HUES64 (cell line): Measurements from ENCODE around the gene SH3BP1.
"Not testable (repeated sequence)": the region's sequence is repeated elsewhere in the genome, so short reads cannot be mapped to it uniquely, and the experiment has no call there.

Experiments
- H3K27ac ChIP-seq: 2 replicates; pipeline ENCODE4 v1.7.0; 2013; ENCODE audit warnings: low read depth, low read length, inconsistent platforms
- H3K27me3 ChIP-seq: 2 replicates; pipeline ENCODE4 v1.6.1; 2013; ENCODE audit warnings: mild to moderate bottlenecking, low read length; ENCODE audit not compliant: insufficient read depth
- H3K36me3 ChIP-seq: 2 replicates; pipeline ENCODE4 v1.6.1; 2013; ENCODE audit warnings: mild to moderate bottlenecking, low read length; ENCODE audit not compliant: insufficient read depth
- H3K4me1 ChIP-seq: 2 replicates; pipeline ENCODE4 v1.6.1; 2013; ENCODE audit warnings: mild to moderate bottlenecking, low read length, moderate library complexity; ENCODE audit not compliant: insufficient read depth
- H3K4me3 ChIP-seq: 2 replicates; pipeline ENCODE4 v1.5.1; 2013; ENCODE audit warnings: mild to moderate bottlenecking, low read length, moderate library complexity
- H3K9ac ChIP-seq: 2 replicates; pipeline ENCODE4 v1.6.1; 2013; ENCODE audit warnings: mild to moderate bottlenecking, low read depth, low read length
- H3K9me3 ChIP-seq: 2 replicates; pipeline ENCODE4 v1.6.1; 2013; ENCODE audit warnings: low read depth, low read length; ENCODE audit not compliant: insufficient read depth
- WGBS: fragments of 150-250, 120-280 bp; methylation state at CpG from one replicate; pipeline ENCODE4 v1.1.7; 2013; ENCODE audit warnings: missing lambda C conversion rate; 5-methylcytosine and 5-hydroxymethylcytosine counted together

Gene SH3BP1

GRCh38 chr22:37654563-37655251 lies 15.2 kb downstream of the SH3BP1 start:
- Histone ChIP-seq H3K27ac (no peak overlapping the region), H3K4me3 (no peak overlapping the region)
- 92% methylated on average over 13 of the region's 14 CpGs for WGBS

GRCh38 chr22:37655252-37655563 lies 15.7 kb downstream of the SH3BP1 start:
- peaks cover 30% of the 10 kb centered on the region for H3K36me3 ChIP-seq
- H3K27ac ChIP-seq, result no peak overlapping the region
- no peaks in the 10 kb centered on the region; the same call in 1 of the 2 replicates for H3K4me1 ChIP-seq
- H3K27me3 ChIP-seq, result no peaks in the 10 kb centered on the region
- H3K9ac ChIP-seq, result no peak overlapping the region
- H3K9me3 ChIP-seq, result no peaks in the 10 kb centered on the region
- 97% methylated on average over 16 of the region's 17 CpGs for WGBS
- H3K4me3 ChIP-seq, result no peak overlapping the region

More at GRCh38 chr22:37654563-37655251, 15.2 kb downstream of the SH3BP1 start:
- Histone ChIP-seq H3K27me3 (no peaks in the 10 kb centered on the region), H3K4me1 (no peaks in the 10 kb centered on the region; the same call in 1 of the 2 replicates), H3K9me3 (no peaks in the 10 kb centered on the region), H3K9ac (no peak overlapping the region), H3K36me3 (peaks cover 35% of the 10 kb centered on the region)

- H3K27me3 ChIP-seq, H3K4me3 ChIP-seq, H3K4me1 ChIP-seq, H3K9me3 ChIP-seq, H3K27ac ChIP-seq, H3K9ac ChIP-seq: not testable (repeated sequence)
- H3K36me3 ChIP-seq, result peaks cover 16% of the 10 kb centered on the region
- 93% methylated on average over 4 of the region's 4 CpGs for WGBS
Observed at GRCh38 chr22:37656583-37656982, 17.1 kb downstream of the SH3BP1 start.

DNA sequence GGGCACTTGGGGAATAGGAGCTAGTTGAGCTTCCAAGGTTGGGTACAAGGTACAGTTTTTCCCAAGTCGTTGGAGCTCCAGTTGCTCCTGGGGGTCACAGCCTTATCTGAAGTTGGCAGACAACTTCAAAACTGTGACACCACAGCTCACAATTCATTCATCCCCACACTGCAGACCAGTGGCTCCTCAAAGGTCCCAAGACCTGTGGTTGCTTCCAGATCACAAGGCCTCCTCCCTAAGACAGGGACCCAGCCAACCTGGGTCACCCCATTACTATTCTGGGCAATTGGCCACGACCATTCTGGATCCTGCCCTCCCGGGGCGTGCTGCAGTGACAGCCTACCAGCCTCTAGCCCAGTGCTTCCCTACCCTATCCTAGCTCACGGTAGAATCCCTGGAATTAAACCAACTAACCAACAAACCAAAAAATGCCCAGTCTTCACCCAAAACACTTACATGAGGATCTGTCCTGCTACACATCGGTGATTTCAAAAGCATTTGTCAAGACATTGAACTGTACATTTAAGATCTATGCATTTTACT lies 18.2 kb downstream of the SH3BP1 start:
- WGBS, result 7% methylated on average over 6 of the region's 6 CpGs
- Histone ChIP-seq H3K4me3 (peak overlapping the region; percentile 59), H3K27me3 (no peaks in the 10 kb centered on the region), H3K36me3 (peaks cover 14% of the 10 kb centered on the region), H3K4me1 (peaks cover 4% of the 10 kb centered on the region; the same call in 1 of the 2 replicates), H3K27ac (no peak overlapping the region; the same call in 1 of the 2 replicates), H3K9ac (peak overlapping the region; percentile 27; the same call in 1 of the 2 replicates), H3K9me3 (no peaks in the 10 kb centered on the region)

DNA sequence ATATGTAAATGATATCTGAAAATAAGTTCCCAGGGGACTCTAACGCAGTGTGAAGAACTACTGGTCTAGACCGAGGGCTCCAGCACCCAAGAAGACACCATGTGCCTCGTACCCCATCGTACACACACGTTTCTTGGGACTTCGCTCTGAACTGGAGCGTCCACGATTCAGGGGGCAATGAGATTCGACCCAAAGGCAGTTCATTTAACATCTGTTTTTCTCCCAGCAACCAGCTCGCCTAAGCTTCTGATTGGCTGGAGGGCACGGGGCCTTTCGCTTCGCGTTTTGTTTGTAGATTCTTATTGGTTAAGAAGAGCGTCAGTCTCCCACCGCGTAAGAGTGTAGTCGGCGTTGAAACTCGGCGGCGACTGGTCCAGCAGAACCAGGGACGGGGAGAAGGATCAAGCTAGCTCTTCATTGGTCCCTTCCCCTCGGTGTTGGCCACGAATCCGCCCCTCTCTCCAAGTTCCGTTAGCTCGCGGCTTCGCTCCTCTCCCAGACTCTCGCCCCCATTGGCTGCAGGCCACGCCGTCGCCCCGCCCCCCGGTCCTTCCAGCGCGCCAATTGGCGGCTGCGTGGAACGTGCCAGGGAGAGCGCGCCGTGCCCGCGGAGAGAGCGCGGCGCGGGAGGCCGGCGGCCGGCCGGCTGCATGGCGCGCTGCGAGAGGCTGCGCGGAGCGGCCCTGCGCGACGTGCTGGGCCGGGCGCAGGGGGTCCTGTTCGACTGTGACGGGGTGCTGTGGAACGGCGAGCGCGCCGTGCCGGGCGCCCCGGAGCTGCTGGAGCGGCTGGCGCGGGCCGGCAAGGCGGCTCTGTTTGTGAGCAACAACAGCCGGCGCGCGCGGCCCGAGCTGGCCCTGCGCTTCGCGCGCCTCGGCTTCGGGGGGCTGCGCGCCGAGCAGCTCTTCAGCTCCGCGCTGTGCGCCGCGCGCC lies 18.9 kb downstream of the SH3BP1 start, which contains the start of gene PDXP:
PDXP (plus strand) TSS at position 591 of the 933 bp plus-strand sequence; CDS start at position 651, 60 bp downstream.
- H3K4me1 ChIP-seq, result peaks cover 4% of the 10 kb centered on the region; the same call in 1 of the 2 replicates
- peak within 1 kb of the TSS; percentile 59 for H3K4me3 ChIP-seq
- under 1% methylated on average over 101 of the region's 101 CpGs for WGBS
- no peaks in the 10 kb centered on the region for H3K27me3 ChIP-seq
- H3K9ac ChIP-seq, result peak within 1 kb of the TSS; percentile 76
- H3K36me3 ChIP-seq, result peaks cover 7% of the 10 kb centered on the region
- no peaks in the 10 kb centered on the region for H3K9me3 ChIP-seq
- peak within 1 kb of the TSS; percentile 50; the same call in 1 of the 2 replicates for H3K27ac ChIP-seq

DNA sequence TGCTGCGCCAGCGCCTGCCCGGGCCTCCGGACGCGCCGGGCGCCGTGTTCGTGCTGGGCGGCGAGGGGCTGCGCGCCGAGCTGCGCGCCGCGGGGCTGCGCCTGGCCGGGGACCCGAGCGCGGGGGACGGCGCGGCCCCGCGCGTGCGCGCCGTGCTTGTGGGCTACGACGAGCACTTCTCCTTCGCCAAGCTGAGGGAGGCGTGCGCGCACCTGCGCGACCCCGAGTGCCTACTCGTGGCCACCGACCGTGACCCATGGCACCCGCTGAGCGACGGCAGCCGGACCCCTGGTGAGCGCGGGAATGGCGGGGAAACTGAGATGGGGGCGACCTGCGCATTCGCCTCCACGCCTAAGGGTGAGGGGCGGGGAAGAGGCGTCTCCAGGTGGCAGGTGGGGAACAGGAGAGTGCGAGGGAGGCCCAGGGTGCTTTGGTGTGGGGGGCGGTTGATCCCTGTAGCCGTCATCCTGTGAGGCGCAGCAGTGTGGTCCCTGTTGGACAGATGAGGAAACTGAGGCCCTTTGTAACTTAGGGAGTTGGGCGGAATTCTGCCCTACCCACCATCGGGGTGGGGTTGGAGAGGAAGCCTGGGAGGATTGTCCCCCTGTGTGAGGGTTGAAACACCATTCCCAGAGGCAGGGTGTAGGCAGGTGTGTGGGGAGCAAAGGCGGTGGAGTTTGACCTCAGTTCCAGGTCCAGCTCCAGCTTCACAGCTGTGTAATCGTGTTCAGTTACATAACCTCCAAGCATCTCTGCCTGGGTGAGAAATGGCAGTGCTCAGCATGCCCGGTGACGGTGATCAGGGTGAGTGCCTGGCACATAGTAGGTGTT lies 19.8 kb downstream of the SH3BP1 start:
- WGBS, result 6% methylated on average over 68 of the region's 68 CpGs

DNA sequence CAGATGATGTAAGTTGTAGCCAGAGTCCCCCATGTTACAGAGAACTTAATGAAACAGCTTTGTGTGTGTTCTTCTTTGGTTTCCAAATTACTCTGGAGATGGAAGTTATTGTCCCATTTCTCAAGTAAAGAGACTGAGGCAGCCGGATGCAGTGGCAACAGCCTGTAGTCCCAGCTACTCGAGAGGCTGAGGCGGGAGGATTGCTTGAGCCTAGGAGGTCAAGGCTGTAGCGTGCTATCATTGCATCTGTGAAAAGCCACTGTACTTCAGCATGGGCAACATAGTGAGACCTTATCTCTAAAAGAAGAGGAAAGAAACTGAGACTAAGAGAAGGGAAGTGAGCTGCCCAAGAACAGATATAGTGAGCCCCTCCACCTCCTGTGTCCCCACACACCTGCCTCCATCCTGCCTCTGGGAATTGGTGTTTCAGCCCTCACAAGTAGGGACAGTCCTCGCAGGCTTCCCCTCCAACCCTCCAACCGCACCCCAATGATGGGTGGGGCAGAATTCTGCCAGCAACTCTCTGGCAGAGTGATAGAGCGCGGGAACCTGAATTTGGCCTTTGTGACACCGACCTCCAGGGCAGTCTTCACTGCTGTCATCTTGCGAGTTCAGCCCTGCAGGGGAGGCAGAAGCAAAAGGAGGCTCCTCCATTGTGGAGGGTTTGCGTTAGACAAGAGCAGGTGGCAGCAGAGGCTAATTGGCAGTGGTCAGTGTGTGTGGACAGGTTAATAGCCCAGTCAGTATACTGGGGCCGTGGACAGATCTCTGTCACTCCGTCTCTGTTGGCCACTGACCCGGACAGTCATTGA lies 20.6 kb downstream of the SH3BP1 start:
- H3K9me3 ChIP-seq, result no peaks in the 10 kb centered on the region
- H3K4me1 ChIP-seq, result peaks cover 4% of the 10 kb centered on the region; the same call in 1 of the 2 replicates
- H3K27me3 ChIP-seq, result no peaks in the 10 kb centered on the region
- H3K36me3 ChIP-seq, result peaks cover 6% of the 10 kb centered on the region
- H3K27ac ChIP-seq, result no peak overlapping the region
- H3K9ac ChIP-seq, result peak overlapping the region; percentile 76; the same call in 1 of the 2 replicates
- H3K4me3 ChIP-seq, result peak overlapping the region; percentile 59
- WGBS, result 85% methylated on average over 14 of the region's 14 CpGs

More for the DNA sequence above, 19.8 kb downstream of the SH3BP1 start:
- H3K36me3 ChIP-seq, result peaks cover 5% of the 10 kb centered on the region; the same call in 1 of the 2 replicates
- H3K9ac ChIP-seq, result peak overlapping the region; percentile 76
- H3K4me3 ChIP-seq, result peak overlapping the region; percentile 59
- no peak overlapping the region for H3K27ac ChIP-seq
- no peaks in the 10 kb centered on the region for H3K9me3 ChIP-seq
- no peaks in the 10 kb centered on the region for H3K27me3 ChIP-seq
- peaks cover 4% of the 10 kb centered on the region; the same call in 1 of the 2 replicates for H3K4me1 ChIP-seq

- Histone ChIP-seq H3K36me3 (peaks cover 12% of the 10 kb centered on the region), H3K27ac (no peak overlapping the region), H3K9ac (no peak overlapping the region), H3K27me3 (no peaks in the 10 kb centered on the region), H3K9me3 (no peaks in the 10 kb centered on the region), H3K4me3 (no peak overlapping the region), H3K4me1 (peaks cover 4% of the 10 kb centered on the region; the same call in 1 of the 2 replicates)
- 95% methylated on average over 2 of the region's 2 CpGs for WGBS
Observed at GRCh38 chr22:37660709-37661045, 21.2 kb downstream of the SH3BP1 start.

GRCh38 chr22:37661160-37661924 lies 21.9 kb downstream of the SH3BP1 start:
- no peaks in the 10 kb centered on the region for H3K27me3 ChIP-seq
- peaks cover 19% of the 10 kb centered on the region for H3K36me3 ChIP-seq
- no peaks in the 10 kb centered on the region for H3K9me3 ChIP-seq
- no peak overlapping the region for H3K9ac ChIP-seq
- peaks cover 4% of the 10 kb centered on the region; the same call in 1 of the 2 replicates for H3K4me1 ChIP-seq
- WGBS, result 83% methylated on average over 12 of the region's 12 CpGs
- no peak overlapping the region for H3K27ac ChIP-seq
- no peak overlapping the region for H3K4me3 ChIP-seq
